CD14-positive monocyte (primary cell): ENCODE results near the gene EYS. TPM values are rescaled to one million over a fixed set of nuclear protein-coding genes. Genes with fewer than 3 reads are reported as not detected.
"Not testable (repeated sequence)": the region's sequence is repeated elsewhere in the genome, so short reads cannot be mapped to it uniquely, and the experiment has no call there.

Source experiments
- DNase-seq, 3 donors: peaks; one replicate each; pipeline ENCODE4 v3.0.0-alpha.2; 2011 to 2022
- H2AFZ ChIP-seq: 2 replicates; pipeline ENCODE4 v1.6.0; 2012; ENCODE audit warnings: mild to moderate bottlenecking, low read depth, low read length, inconsistent platforms; ENCODE audit not compliant: insufficient read depth, poor library complexity, severe bottlenecking
- H3K27ac ChIP-seq, 2 donors: 1 replicate in 1 of 2; 2 replicates in 1 of 2; pipeline ENCODE4 v1.5.1; 2012 to 2013; ENCODE audit warnings: low read length in 2 of 2, control low read depth in 1 of 2, inconsistent platforms in 1 of 2, low read depth in 1 of 2, mild to moderate bottlenecking in 1 of 2
- H3K27me3 ChIP-seq, 2 donors: one replicate each; pipeline versions ENCODE4 v1.6.0 to v1.6.1; 2011 to 2013; ENCODE audit warnings: low read length in 2 of 2; ENCODE audit not compliant: control insufficient read depth in 2 of 2, insufficient read depth in 2 of 2
- H3K36me3 ChIP-seq, 2 donors: replicated peaks in 1 of 2; 1 replicate in 1 of 2; 2 replicates in 1 of 2; pipeline versions ENCODE4 v1.5.1 to v1.6.1; 2012 to 2013; ENCODE audit warnings: low read length in 2 of 2, control low read depth in 1 of 2, inconsistent platforms in 1 of 2, mild to moderate bottlenecking in 1 of 2; ENCODE audit not compliant: insufficient read depth in 2 of 2, control insufficient read depth in 1 of 2
- H3K4me1 ChIP-seq, 2 donors: 1 replicate in 1 of 2; 2 replicates in 1 of 2; pipeline versions ENCODE4 v1.5.1 to v1.6.1; 2012 to 2013; ENCODE audit warnings: low read length in 2 of 2, control low read depth in 1 of 2, inconsistent platforms in 1 of 2, mild to moderate bottlenecking in 1 of 2, moderate library complexity in 1 of 2; ENCODE audit not compliant: insufficient read depth in 2 of 2, control insufficient read depth in 1 of 2
- H3K4me2 ChIP-seq: replicated peaks from 2 replicates; pipeline ENCODE3; 2012; ENCODE audit warnings: low read length, moderate library complexity, mild to moderate bottlenecking; ENCODE audit not compliant: poor library complexity, severe bottlenecking; ENCODE audit errors: extremely low read depth
- H3K4me3 ChIP-seq, 3 experiments: fragments of 200-600 bp in 1 of 3; sonication (generic) in 1 of 3; replicated peaks in 1 of 3; 1 replicate in 2 of 3; 2 replicates in 1 of 3; pipeline ENCODE4 v1.5.1; 2011 to 2013; ENCODE audit warnings: low read length in 3 of 3, mild to moderate bottlenecking in 3 of 3, control low read depth in 2 of 3, low read depth in 2 of 3, inconsistent platforms in 1 of 3, moderate library complexity in 1 of 3
- H3K79me2 ChIP-seq: 2 replicates; pipeline ENCODE4 v1.6.0; 2012; ENCODE audit warnings: mild to moderate bottlenecking, control low read depth, inconsistent platforms, low read length, moderate library complexity; ENCODE audit not compliant: insufficient read depth
- H3K9ac ChIP-seq: 2 replicates; pipeline ENCODE4 v1.6.0; 2017; ENCODE audit warnings: low read length, mild to moderate bottlenecking; ENCODE audit not compliant: insufficient read depth, poor library complexity, severe bottlenecking
- H3K9me3 ChIP-seq, 2 donors: replicated peaks in 1 of 2; 1 replicate in 1 of 2; 2 replicates in 1 of 2; pipeline versions ENCODE4 v1.5.1 to v1.6.1; 2012 to 2013; ENCODE audit warnings: low read length in 2 of 2, control low read depth in 1 of 2; ENCODE audit not compliant: control insufficient read depth in 1 of 2, insufficient read depth in 1 of 2
- H4K20me1 ChIP-seq: 2 replicates; pipeline ENCODE4 v1.6.0; 2012; ENCODE audit warnings: mild to moderate bottlenecking, low read length, control low read depth, moderate library complexity; ENCODE audit not compliant: insufficient read depth
- H3K27ac Mint-ChIP-seq, 7 donors: one replicate each; pipeline ENCODE4 v1.8.0; 2020; ENCODE audit warnings: mild to moderate bottlenecking in 7 of 7, mixed read lengths in 7 of 7, moderate library complexity in 6 of 7, inconsistent platforms in 2 of 7
- H3K27me3 Mint-ChIP-seq, 3 donors: one replicate each; pipeline ENCODE4 v1.8.0; 2021 to 2022; ENCODE audit warnings: low read depth in 3 of 3, mild to moderate bottlenecking in 3 of 3, mixed read lengths in 3 of 3, moderate library complexity in 3 of 3, inconsistent platforms in 1 of 3
- H3K36me3 Mint-ChIP-seq, 2 donors: one replicate each; pipeline ENCODE4 v1.8.0; 2020; ENCODE audit warnings: mixed read lengths in 2 of 2, inconsistent platforms in 1 of 2, mild to moderate bottlenecking in 1 of 2
- H3K4me1 Mint-ChIP-seq: one replicate; pipeline ENCODE4 v1.8.0; 2020; ENCODE audit warnings: mild to moderate bottlenecking, mixed read lengths
- H3K4me3 Mint-ChIP-seq, 2 donors: one replicate each; pipeline ENCODE4 v1.8.0; 2020; ENCODE audit warnings: mild to moderate bottlenecking in 2 of 2, mixed read lengths in 2 of 2, moderate library complexity in 1 of 2
- H3K9me3 Mint-ChIP-seq, 7 donors: one replicate each; pipeline ENCODE4 v1.8.0; 2020 to 2022; ENCODE audit warnings: mixed read lengths in 7 of 7, mild to moderate bottlenecking in 6 of 7, moderate library complexity in 6 of 7, inconsistent platforms in 2 of 7
- CTCF ChIP-seq: fragments of 200-600 bp; IDR thresholded peaks from one replicate; pipeline ENCODE4 v1.8.0; 2022; ENCODE audit warnings: antibody characterized with exemption, mild to moderate bottlenecking
- WGBS: methylation state at CpG from one replicate; pipeline ENCODE4 v1.1.5; 2013; ENCODE audit warnings: missing lambda C conversion rate; ENCODE audit not compliant: insufficient coverage; 5-methylcytosine and 5-hydroxymethylcytosine counted together
- intact Hi-C, 2 donors: fragments of 100-400 bp; cut with micrococcal nuclease; formaldehyde crosslinking; loops; one replicate each; pipeline versions ENCODE4 v1.15.0 to v1.15.1; 2023
- polyA plus RNA-seq, 3 donors: library from polyadenylated mRNA; depleted of rRNA in 1 of 3; unstranded in 2 of 3; stranded (reverse) in 1 of 3; fragments of 300-500 nt in 2 of 3; fragments of >200 nt in 1 of 3; fragmentation: Illumina TruSeq in 2 of 3; gene quantifications; 1 replicate in 2 of 3; 2 replicates in 1 of 3; pipeline ENCODE4 v1.2.3, GENCODE V29; 2012 to 2021

EYS gene
- polyA plus RNA-seq, 3 donors: 0.01 to 0.03 TPM; not detected in 1

- peaks cover under 1% of the 10 kb centered on the region for H3K79me2 ChIP-seq
- no peaks in the 10 kb centered on the region for H3K27me3 ChIP-seq
- Mint-ChIP-seq H3K4me3 (no peak overlapping the region), H3K27ac (no peak overlapping the region), H3K36me3 (peaks cover 0 to 4% of the 10 kb centered on the region in 2 donors), H3K27me3 (no peaks in the 10 kb centered on the region), H3K4me1 (peaks cover 57% of the 10 kb centered on the region), H3K9me3 (peaks cover 0 to 2% (median 0%) of the 10 kb centered on the region in 7 donors)
- no peak for TF ChIP-seq CTCF
- no peak overlapping the region for H3K4me2 ChIP-seq
- no peaks in the 10 kb centered on the region for H3K36me3 ChIP-seq
- H4K20me1 ChIP-seq: no peaks in the 10 kb centered on the region
- no peak for DNase-seq
- peaks cover 42 to 48% of the 10 kb centered on the region in 2 donors for H3K4me1 ChIP-seq
- WGBS: no CpG with 5 or more reads among the region's 2 CpGs
- H3K4me3 ChIP-seq: no peak overlapping the region
- H3K9ac ChIP-seq: no peak overlapping the region
- no peak overlapping the region for H3K27ac ChIP-seq
- no peaks in the 10 kb centered on the region for H3K9me3 ChIP-seq
- no peak overlapping the region for H2AFZ ChIP-seq
- intact Hi-C loops: loop anchor here in 1 of 2 donors (10.0 kb wide), 1 partner anchor 459 kb away; no protein-coding TSS in a partner anchor
These were observed 1903.7 kb downstream of the EYS start for GRCh38 chr6:63803371-63803770.

GRCh38 chr6:63802606-63803206 lies 1904.3 kb downstream of the EYS start:
- Histone ChIP-seq H4K20me1 (no peaks in the 10 kb centered on the region), H3K79me2 (no peaks in the 10 kb centered on the region), H3K4me3 (no peak overlapping the region), H3K9me3 (no peaks in the 10 kb centered on the region), H3K27me3 (no peaks in the 10 kb centered on the region), H3K27ac (no peak overlapping the region), H3K36me3 (no peaks in the 10 kb centered on the region), H3K9ac (no peak overlapping the region), H3K4me1 (peaks cover 35 to 41% of the 10 kb centered on the region in 2 donors), H3K4me2 (no peak overlapping the region), H2AFZ (no peak overlapping the region)
- Mint-ChIP-seq H3K4me1 (peaks cover 52% of the 10 kb centered on the region), H3K9me3 (peaks cover 0 to 2% (median 0%) of the 10 kb centered on the region in 7 donors), H3K36me3 (peaks cover 0 to 4% of the 10 kb centered on the region in 2 donors), H3K4me3 (no peak overlapping the region), H3K27me3 (no peaks in the 10 kb centered on the region), H3K27ac (peak overlapping the region in 1 of 7 donors; percentile 32)
- intact Hi-C loops: loop anchor here in 1 of 2 donors (10.0 kb wide), 1 partner anchor 458 kb away; no protein-coding TSS in a partner anchor
- peak; percentile 81 for TF ChIP-seq CTCF
- WGBS: no CpG with 5 or more reads among the region's 2 CpGs
- peak; percentile 16 to 41 (median 23) for DNase-seq

- H4K20me1 ChIP-seq, H3K9me3 ChIP-seq, H3K4me2 ChIP-seq, H3K4me3 Mint-ChIP-seq, H3K27me3 ChIP-seq, H3K27ac Mint-ChIP-seq, H2AFZ ChIP-seq, H3K9me3 Mint-ChIP-seq, H3K36me3 Mint-ChIP-seq, H3K9ac ChIP-seq, H3K4me3 ChIP-seq, H3K36me3 ChIP-seq, H3K27ac ChIP-seq, DNase-seq, H3K79me2 ChIP-seq, H3K27me3 Mint-ChIP-seq: not testable (repeated sequence)
- peaks cover 41% of the 10 kb centered on the region for H3K4me1 Mint-ChIP-seq
- intact Hi-C loops: loop anchor here in 1 of 2 donors (10.0 kb wide), 1 partner anchor 456 kb away; no protein-coding TSS in a partner anchor
- peaks cover 21 to 25% of the 10 kb centered on the region in 2 donors for H3K4me1 ChIP-seq
- 98% methylated on average over 5 of the region's 7 CpGs for WGBS
These were observed 1906.6 kb downstream of the EYS start for GRCh38 chr6:63800386-63800785.
